Panc1 (cell line): ENCODE measurements around the gene DYNC1I1. TPM values are rescaled to one million over a fixed set of nuclear protein-coding genes. Genes with fewer than 3 reads are reported as not detected.

Experiments used
- ATAC-seq: fragments of 200-7000 bp; cut with Tn5 transposase; 2 replicates; pipeline ENCODE4 v1.9.1; 2020; ENCODE audit warnings: mild to moderate bottlenecking, moderate library complexity
- BruUV-seq: library from RNA; stranded (reverse); fragments of 400-500 nt; replicated peaks from 2 replicates; lab custom pipeline; 2021; lab: Mats Ljungman, UMichigan
- CTCF ChIA-PET: fragments of 300-600 bp; sonication (Branson Sonifier 250); formaldehyde crosslinking; loops from one replicate; lab custom pipeline; 2022; ENCODE audit warnings: antibody characterized with exemption; lab: Charles Lee
- POLR2A ChIA-PET: fragments of 300-600 bp; sonication (Branson Sonifier 250); formaldehyde crosslinking; loops from one replicate; lab custom pipeline; 2022; ENCODE audit warnings: antibody characterized with exemption; lab: Charles Lee
- DNase-seq: peaks from one replicate; pipeline ENCODE4 v3.0.0-alpha.2; 2010; ENCODE audit warnings: low read depth, low spot score
- H3K27ac ChIP-seq: 2 replicates; pipeline ENCODE4 v1.5.1; 2011; ENCODE audit warnings: mild to moderate bottlenecking, low read length, inconsistent platforms
- H3K27me3 ChIP-seq: fragments of 200-500 bp; sonication (Bioruptor generic); 2 replicates; pipeline ENCODE4 v1.6.0; 2014; ENCODE audit warnings: low read length, inconsistent platforms; ENCODE audit not compliant: control insufficient read depth, insufficient read depth
- H3K36me3 ChIP-seq: fragments of 200-500 bp; sonication (Bioruptor generic); 2 replicates; pipeline ENCODE4 v1.5.1; 2014; ENCODE audit warnings: inconsistent platforms, mild to moderate bottlenecking, low read length, moderate library complexity; ENCODE audit not compliant: control insufficient read depth, insufficient read depth
- H3K4me1 ChIP-seq: 2 replicates; pipeline ENCODE4 v1.5.1; 2011; ENCODE audit warnings: inconsistent platforms, mild to moderate bottlenecking, low read length, moderate library complexity; ENCODE audit not compliant: control insufficient read depth, insufficient read depth
- H3K4me3 ChIP-seq, 2 experiments: 2 replicates each; pipeline ENCODE4 v1.5.1; 2011 to 2012; ENCODE audit warnings: low read depth in 2 of 2, low read length in 2 of 2, mild to moderate bottlenecking in 2 of 2, inconsistent platforms in 1 of 2, moderate library complexity in 1 of 2
- H3K9me3 ChIP-seq: fragments of 200-500 bp; sonication (Bioruptor generic); 2 replicates; pipeline ENCODE4 v1.5.1; 2014; ENCODE audit warnings: low read depth, mild to moderate bottlenecking, inconsistent platforms, low read length, moderate library complexity; ENCODE audit not compliant: control insufficient read depth, insufficient read depth
- POLR2AphosphoS5 ChIP-seq: IDR thresholded peaks from 2 replicates; pipeline ENCODE4 v1.6.1; 2012; ENCODE audit warnings: mild to moderate bottlenecking, low read depth, low read length, moderate library complexity
- SIN3A ChIP-seq: IDR thresholded peaks from 2 replicates; pipeline ENCODE4 v1.6.1; 2012; ENCODE audit warnings: low read depth, mild to moderate bottlenecking, low read length, moderate library complexity, borderline replicate concordance; ENCODE audit not compliant: insufficient read depth
- TCF7L2 ChIP-seq: IDR thresholded peaks from 2 replicates; pipeline ENCODE4 v1.6.1; 2011; ENCODE audit warnings: mild to moderate bottlenecking, low read depth, low read length, inconsistent platforms
- in situ Hi-C: cut with HindIII; loops from 2 replicates; pipeline ENCODE4 v1.10.0; 2016; ENCODE audit warnings: low sequenced_read_pairs, low pct_unique_long_range_greater_than_20kb
- intact Hi-C: fragments of 100-400 bp; cut with micrococcal nuclease; formaldehyde crosslinking; loops from one replicate; pipeline ENCODE4 v1.10.0; 2022; ENCODE audit not compliant: unreplicated experiment
- total RNA-seq: library from RNA; stranded (reverse); gene quantifications from one replicate; pipeline ENCODE4 v1.2.1, GENCODE V29; 2021; ENCODE audit not compliant: unreplicated experiment
- TF ChIP-seq, protein P1 (sequence below): fragments of 450-650 bp; IDR thresholded peaks from 2 replicates; pipeline ENCODE4 v1.5.1; 2017; ENCODE audit warnings: mild to moderate bottlenecking
- TF ChIP-seq, protein P2 (sequence below), 2 experiments: IDR thresholded peaks; 2 replicates each; pipeline ENCODE4 v1.6.1; 2011 to 2012; ENCODE audit warnings: low read depth in 2 of 2, control low read depth in 1 of 2, low read length in 1 of 2, mild to moderate bottlenecking in 1 of 2, moderate library complexity in 1 of 2; ENCODE audit not compliant: insufficient read depth in 1 of 2

Gene DYNC1I1
- total RNA-seq, 1 experiment from 2014 or later, result 0.13 TPM

DNA sequence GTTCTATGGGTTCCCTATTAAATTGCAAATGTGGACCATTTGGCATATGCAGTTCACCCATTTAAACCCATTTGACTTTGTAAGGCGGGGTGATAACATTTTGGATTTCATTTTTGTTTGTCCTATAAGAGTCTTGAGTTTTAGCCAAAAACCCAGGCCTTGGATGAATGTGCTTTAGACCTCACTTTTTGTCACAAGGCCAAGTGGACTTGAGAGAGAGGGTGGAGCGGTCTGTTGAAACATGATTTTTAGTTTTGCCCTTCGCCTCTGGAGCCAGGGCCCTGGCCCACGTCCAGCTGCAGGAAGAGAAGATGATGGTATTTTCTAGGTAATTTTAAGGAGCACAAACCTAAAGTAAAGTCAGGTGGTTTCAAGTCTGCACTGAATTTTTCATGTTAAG, 289.5 kb downstream of the DYNC1I1 start:
- Histone ChIP-seq H3K4me1 (no peaks in the 10 kb centered on the region), H3K27me3 (peaks cover 7% of the 10 kb centered on the region; the same call in 1 of the 2 replicates), H3K27ac (no peak overlapping the region), H3K36me3 (no peaks in the 10 kb centered on the region), H3K4me3 (no peak overlapping the region), H3K9me3 (no peaks in the 10 kb centered on the region)
- ATAC-seq, result no peak
- DNase-seq, result no peak
- ChIA-PET POLR2A (no interaction called here), CTCF (no interaction called here)
- BruUV-seq, result no TSS peak
- in situ Hi-C loops (no loop called here), intact Hi-C loops (no loop called here)
- no peak for TF ChIP-seq SIN3A
- TF ChIP-seq, protein P1, sequence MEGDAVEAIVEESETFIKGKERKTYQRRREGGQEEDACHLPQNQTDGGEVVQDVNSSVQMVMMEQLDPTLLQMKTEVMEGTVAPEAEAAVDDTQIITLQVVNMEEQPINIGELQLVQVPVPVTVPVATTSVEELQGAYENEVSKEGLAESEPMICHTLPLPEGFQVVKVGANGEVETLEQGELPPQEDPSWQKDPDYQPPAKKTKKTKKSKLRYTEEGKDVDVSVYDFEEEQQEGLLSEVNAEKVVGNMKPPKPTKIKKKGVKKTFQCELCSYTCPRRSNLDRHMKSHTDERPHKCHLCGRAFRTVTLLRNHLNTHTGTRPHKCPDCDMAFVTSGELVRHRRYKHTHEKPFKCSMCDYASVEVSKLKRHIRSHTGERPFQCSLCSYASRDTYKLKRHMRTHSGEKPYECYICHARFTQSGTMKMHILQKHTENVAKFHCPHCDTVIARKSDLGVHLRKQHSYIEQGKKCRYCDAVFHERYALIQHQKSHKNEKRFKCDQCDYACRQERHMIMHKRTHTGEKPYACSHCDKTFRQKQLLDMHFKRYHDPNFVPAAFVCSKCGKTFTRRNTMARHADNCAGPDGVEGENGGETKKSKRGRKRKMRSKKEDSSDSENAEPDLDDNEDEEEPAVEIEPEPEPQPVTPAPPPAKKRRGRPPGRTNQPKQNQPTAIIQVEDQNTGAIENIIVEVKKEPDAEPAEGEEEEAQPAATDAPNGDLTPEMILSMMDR, result no peak
- TF ChIP-seq POLR2AphosphoS5, result no peak
- TF ChIP-seq TCF7L2, result no peak
- TF ChIP-seq, protein P2, sequence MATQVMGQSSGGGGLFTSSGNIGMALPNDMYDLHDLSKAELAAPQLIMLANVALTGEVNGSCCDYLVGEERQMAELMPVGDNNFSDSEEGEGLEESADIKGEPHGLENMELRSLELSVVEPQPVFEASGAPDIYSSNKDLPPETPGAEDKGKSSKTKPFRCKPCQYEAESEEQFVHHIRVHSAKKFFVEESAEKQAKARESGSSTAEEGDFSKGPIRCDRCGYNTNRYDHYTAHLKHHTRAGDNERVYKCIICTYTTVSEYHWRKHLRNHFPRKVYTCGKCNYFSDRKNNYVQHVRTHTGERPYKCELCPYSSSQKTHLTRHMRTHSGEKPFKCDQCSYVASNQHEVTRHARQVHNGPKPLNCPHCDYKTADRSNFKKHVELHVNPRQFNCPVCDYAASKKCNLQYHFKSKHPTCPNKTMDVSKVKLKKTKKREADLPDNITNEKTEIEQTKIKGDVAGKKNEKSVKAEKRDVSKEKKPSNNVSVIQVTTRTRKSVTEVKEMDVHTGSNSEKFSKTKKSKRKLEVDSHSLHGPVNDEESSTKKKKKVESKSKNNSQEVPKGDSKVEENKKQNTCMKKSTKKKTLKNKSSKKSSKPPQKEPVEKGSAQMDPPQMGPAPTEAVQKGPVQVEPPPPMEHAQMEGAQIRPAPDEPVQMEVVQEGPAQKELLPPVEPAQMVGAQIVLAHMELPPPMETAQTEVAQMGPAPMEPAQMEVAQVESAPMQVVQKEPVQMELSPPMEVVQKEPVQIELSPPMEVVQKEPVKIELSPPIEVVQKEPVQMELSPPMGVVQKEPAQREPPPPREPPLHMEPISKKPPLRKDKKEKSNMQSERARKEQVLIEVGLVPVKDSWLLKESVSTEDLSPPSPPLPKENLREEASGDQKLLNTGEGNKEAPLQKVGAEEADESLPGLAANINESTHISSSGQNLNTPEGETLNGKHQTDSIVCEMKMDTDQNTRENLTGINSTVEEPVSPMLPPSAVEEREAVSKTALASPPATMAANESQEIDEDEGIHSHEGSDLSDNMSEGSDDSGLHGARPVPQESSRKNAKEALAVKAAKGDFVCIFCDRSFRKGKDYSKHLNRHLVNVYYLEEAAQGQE (IDR thresholded peaks at IDR 0.05; ENCODE audit: insufficient read depth in 1 of 2, low read depth in 2 of 2, low read length in 1 of 2), result no peak

DNA sequence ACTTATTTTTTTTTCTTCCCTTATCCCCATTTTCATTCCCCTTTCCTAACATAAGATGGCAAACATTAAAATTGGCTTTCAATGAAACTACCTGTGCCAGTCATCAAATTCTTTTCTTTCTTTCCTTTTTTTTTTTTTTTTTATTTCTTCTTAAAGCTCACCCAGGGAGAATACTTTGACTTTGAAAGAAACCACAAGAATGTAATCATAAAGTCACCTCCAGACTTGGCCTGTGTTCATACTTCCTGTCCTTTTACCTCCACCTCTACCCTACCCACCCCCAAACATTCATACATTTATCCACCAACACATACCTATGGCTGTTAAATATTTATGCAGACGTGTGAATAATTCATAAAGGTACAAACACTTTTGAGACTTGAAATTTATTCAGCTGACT, 295.0 kb downstream of the DYNC1I1 start:
- intact Hi-C loops, result no loop called here
- DNase-seq, result no peak
- ChIA-PET CTCF (no interaction called here), POLR2A (no interaction called here)
- H3K4me3 ChIP-seq, result no peak overlapping the region
- H3K36me3 ChIP-seq, result no peaks in the 10 kb centered on the region
- H3K9me3 ChIP-seq, result no peaks in the 10 kb centered on the region
- no peaks in the 10 kb centered on the region for H3K4me1 ChIP-seq
- TF ChIP-seq, protein P1, result no peak
- TF ChIP-seq SIN3A (no peak), TCF7L2 (no peak), POLR2AphosphoS5 (no peak)
- TF ChIP-seq, protein P2 (IDR thresholded peaks at IDR 0.05; ENCODE audit: insufficient read depth in 1 of 2, low read depth in 2 of 2, low read length in 1 of 2), result no peak
- peaks cover 26% of the 10 kb centered on the region for H3K27me3 ChIP-seq
- in situ Hi-C loops, result no loop called here
- H3K27ac ChIP-seq, result no peak overlapping the region
- no peak for ATAC-seq
- no TSS peak for BruUV-seq
